SK-N-MC (cell line): ENCODE measurements around the gene GALNT13.

Experiments
- DNase-seq: peaks from one replicate; pipeline ENCODE4 v3.0.0-alpha.2; 2011; ENCODE audit warnings: low read depth, low spot score
- H3K27ac ChIP-seq: fragments of 200-600 bp; sonication (generic); 2 replicates; pipeline ENCODE4 v1.5.1; 2016; ENCODE audit warnings: mixed run types
- H3K36me3 ChIP-seq: fragments of 200-600 bp; sonication (generic); 2 replicates; pipeline ENCODE4 v1.6.1; 2017; ENCODE audit warnings: antibody characterized with exemption, low read length, mixed read lengths; ENCODE audit not compliant: insufficient read depth
- H3K4me3 ChIP-seq: fragments of 200-600 bp; sonication (generic); 2 replicates; pipeline ENCODE4 v1.5.1; 2016
- H3K9ac ChIP-seq: fragments of 200-600 bp; sonication (generic); 2 replicates; pipeline ENCODE4 v1.8.0; 2017; ENCODE audit warnings: mixed run types, mixed read lengths; ENCODE audit not compliant: insufficient read length
- H3K9me3 ChIP-seq: fragments of 200-600 bp; sonication (generic); 2 replicates; pipeline ENCODE4 v1.6.1; 2017; ENCODE audit warnings: low read depth, mild to moderate bottlenecking, antibody characterized with exemption, low read length, moderate library complexity, mixed read lengths
- EZH2 ChIP-seq: fragments of 200-600 bp; sonication (generic); IDR thresholded peaks from one replicate; pipeline ENCODE4 v1.6.1; 2017; ENCODE audit warnings: antibody characterized with exemption
- FOXP2 ChIP-seq: optimal IDR thresholded peaks from 2 replicates; pipeline ENCODE3; 2011; ENCODE audit warnings: mild to moderate bottlenecking, moderate library complexity; ENCODE audit not compliant: insufficient read depth; ENCODE audit errors: extremely low read length, control extremely low read depth
- POLR2AphosphoS5 ChIP-seq: IDR thresholded peaks from 2 replicates; pipeline ENCODE4 v1.6.1; 2012; ENCODE audit warnings: mild to moderate bottlenecking, low read depth, low read length, borderline replicate concordance

Gene GALNT13

DNA sequence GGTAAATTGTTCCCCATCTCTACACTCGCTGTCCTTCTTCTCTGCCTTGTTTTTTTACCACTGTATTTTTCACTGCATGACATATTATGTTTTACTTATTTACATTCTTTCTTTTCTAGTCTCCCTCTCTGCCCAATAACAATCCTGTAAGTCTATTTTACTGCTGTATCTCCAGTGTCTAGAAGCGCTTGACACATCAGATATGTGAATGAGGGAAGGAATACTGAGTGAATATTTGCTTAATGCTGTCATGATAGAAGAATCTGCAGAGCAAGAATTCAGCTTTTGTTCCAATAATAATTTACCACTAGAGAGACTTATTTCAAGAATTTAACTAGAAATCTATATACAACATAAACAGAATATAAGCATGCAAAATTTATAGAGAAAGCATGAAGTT, 99.5 kb downstream of the GALNT13 start:
- Histone ChIP-seq H3K27ac (no peak overlapping the region), H3K9me3 (no peaks in the 10 kb centered on the region), H3K36me3 (no peaks in the 10 kb centered on the region), H3K9ac (no peak overlapping the region), H3K4me3 (no peak overlapping the region)
- no peak for TF ChIP-seq POLR2AphosphoS5
- no peak for TF ChIP-seq EZH2
- TF ChIP-seq FOXP2 = no peak
- DNase-seq = no peak

DNA sequence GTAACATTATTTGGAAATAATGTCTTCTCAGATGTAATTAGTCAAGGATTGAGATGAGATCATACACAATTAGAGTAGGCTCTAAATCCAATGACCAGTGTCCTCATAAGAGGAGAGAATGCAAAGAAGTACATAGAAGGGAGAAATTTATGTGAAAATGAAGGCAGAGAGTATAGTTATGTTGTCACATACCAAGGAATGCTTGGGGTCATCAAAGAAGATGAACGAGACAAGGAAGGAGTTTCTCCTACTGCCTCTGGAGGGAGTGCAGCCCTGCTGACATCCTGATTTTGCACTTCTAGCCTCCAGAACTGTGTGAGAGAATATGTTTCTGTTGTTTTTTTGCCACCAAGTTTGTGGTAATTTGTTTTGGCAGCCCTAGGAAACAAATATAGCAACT, 100.1 kb downstream of the GALNT13 start:
- Histone ChIP-seq H3K36me3 (no peaks in the 10 kb centered on the region), H3K9ac (no peak overlapping the region), H3K4me3 (no peak overlapping the region), H3K9me3 (no peaks in the 10 kb centered on the region), H3K27ac (no peak overlapping the region)
- TF ChIP-seq POLR2AphosphoS5 (no peak), EZH2 (no peak), FOXP2 (no peak)
- no peak for DNase-seq

DNA sequence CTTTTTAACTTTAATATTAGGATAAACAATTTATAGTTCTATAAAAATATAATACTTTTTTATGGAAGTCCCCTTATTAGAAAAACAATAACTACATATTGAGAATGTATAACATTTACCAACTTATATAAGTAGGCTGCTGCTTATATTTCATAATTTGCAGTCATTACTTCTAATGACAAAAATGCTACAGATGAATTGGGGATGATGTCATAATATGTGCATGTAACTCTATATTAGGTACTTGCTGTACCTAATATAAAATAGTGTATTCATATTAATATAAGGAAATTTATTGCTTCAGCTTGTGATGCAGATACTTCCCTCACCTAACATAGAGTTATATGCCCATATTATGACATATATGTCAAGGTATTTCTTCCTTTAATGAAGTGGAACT, 100.7 kb downstream of the GALNT13 start:
- Histone ChIP-seq H3K27ac (no peak overlapping the region), H3K9ac (no peak overlapping the region), H3K36me3 (no peaks in the 10 kb centered on the region), H3K4me3 (no peak overlapping the region), H3K9me3 (no peaks in the 10 kb centered on the region)
- no peak for TF ChIP-seq FOXP2
- no peak for TF ChIP-seq POLR2AphosphoS5
- TF ChIP-seq EZH2 = no peak
- no peak for DNase-seq

DNA sequence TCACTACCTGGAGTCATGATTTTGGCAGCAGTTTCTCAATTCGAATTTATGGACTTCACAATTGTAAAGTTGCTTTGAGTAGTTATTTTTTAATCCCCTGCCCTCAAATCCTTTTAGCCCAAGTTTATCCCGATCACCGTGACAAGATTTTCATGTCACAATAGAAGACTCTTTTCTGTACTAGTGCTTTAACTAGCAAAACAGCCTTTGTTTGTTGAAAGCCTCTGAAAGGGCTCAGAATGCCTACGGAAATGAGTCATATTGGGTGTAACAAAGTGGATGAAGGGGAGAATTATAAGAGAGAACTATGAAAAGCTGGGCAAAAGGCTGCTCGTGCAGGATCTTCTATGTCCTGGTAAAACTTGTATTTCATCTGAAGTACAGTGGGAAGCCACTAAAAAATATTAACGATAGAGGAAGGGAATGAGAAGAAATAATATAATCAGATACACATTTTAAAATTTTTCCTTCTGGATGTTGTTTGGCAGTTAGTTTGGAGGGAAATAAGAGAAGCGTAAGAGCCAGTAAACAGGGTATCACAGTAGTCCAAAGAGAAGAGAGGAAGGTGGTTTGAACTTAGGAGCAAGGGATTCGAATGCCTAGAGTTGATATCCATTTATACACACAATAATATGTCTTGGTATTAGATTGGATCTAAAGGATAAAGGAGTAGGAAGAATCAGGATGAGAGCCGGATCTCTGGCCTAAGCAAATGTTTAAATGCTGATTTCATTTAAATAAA, 114.9 kb downstream of the GALNT13 start:
- no peak overlapping the region for H3K27ac ChIP-seq
- H3K36me3 ChIP-seq = no peaks in the 10 kb centered on the region
- no peak overlapping the region for H3K9ac ChIP-seq
- no peaks in the 10 kb centered on the region for H3K9me3 ChIP-seq
- TF ChIP-seq FOXP2 = no peak
- no peak for TF ChIP-seq EZH2
- no peak for TF ChIP-seq POLR2AphosphoS5
- DNase-seq = no peak
- H3K4me3 ChIP-seq = no peak overlapping the region

DNA sequence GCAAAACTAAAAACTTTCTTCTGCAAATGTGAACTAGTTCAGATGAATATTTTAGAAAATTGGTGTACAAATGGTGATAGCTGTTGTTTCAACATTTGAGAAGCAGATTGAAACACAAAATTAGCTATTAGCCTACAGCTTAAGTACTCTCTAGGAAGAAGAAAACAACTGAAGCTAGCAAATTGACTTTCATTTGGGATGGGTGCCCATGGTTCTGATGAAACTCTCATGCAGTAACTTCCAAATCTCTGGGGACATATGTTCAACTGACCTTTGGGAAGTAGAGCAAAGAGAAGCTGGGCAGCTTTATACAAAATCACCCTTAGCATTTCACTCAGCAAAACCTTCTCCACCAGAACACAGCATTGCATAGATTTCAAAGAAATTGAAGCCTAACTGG, 119.0 kb downstream of the GALNT13 start:
- no peak for DNase-seq
- TF ChIP-seq FOXP2 (no peak), POLR2AphosphoS5 (no peak), EZH2 (no peak)
- no peak overlapping the region for H3K9ac ChIP-seq
- H3K36me3 ChIP-seq = no peaks in the 10 kb centered on the region
- no peak overlapping the region for H3K27ac ChIP-seq
- H3K4me3 ChIP-seq = no peak overlapping the region
- H3K9me3 ChIP-seq = no peaks in the 10 kb centered on the region

DNA sequence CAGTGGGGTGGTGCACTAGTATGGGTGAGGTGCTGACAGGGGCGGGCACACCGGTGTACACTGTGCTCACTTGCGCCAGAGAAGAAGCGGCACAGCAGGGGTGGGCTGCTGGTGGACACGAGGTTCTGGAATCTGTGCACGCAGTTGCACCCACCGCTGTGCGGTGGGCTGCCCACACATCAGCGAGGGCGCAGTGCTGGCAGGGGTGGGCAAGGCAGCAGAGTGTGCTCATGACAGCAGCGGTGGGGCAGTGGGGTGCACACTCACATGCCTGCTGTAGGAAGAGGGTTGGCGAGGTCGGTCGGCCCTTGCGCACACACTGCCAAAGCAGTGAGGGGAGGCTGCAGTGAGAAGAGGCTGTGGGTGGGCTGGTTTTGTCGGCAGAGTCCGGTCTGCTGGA, 141.8 kb downstream of the GALNT13 start:
- TF ChIP-seq EZH2 = no peak
- no peak for TF ChIP-seq FOXP2
- TF ChIP-seq POLR2AphosphoS5 = no peak
- Histone ChIP-seq H3K9me3 (no peaks in the 10 kb centered on the region), H3K4me3 (no peak overlapping the region), H3K9ac (no peak overlapping the region), H3K36me3 (no peaks in the 10 kb centered on the region), H3K27ac (no peak overlapping the region)
- no peak for DNase-seq

DNA sequence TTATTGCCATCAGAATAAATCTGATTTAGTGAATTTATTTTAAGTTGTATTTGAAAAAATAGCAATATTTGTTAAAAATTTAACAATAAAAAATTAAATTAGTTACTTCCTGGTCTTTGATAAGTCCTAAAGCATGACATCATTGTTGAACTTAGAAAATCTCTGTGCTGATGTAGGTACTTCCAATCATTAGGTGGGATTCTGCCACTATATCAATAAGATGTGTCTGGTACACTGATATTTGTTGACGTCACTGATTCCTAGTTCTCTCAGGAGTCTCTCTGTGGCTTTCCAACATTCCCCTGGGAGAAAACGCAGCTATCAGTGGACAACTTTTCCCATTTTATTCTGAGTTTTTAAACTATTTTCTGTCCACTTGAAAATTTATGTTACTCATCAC, 143.5 kb downstream of the GALNT13 start:
- no peak for DNase-seq
- TF ChIP-seq EZH2 (no peak), FOXP2 (no peak), POLR2AphosphoS5 (no peak)
- H3K4me3 ChIP-seq = no peak overlapping the region
- no peak overlapping the region for H3K27ac ChIP-seq
- no peaks in the 10 kb centered on the region for H3K9me3 ChIP-seq
- no peaks in the 10 kb centered on the region for H3K36me3 ChIP-seq
- H3K9ac ChIP-seq = no peak overlapping the region

DNA sequence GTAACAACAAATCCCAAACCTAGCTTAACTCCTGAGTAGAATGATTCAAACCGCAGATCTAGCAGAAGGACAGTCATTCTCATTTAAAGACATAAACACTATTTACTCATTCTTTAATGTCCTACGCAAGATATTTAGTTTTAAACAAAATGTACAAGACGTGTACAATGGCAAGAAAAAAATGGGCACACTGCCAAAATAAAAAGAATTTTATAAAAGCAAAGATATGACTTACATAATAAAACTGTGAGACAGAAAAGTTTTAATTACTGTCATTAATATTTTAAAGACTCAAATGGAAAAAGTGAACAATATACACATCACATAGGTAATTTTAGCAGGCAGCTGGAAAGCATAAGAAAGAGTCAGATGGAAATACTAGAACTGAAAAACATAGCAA, 157.8 kb downstream of the GALNT13 start:
- Histone ChIP-seq H3K9ac (no peak overlapping the region), H3K27ac (no peak overlapping the region), H3K36me3 (no peaks in the 10 kb centered on the region), H3K4me3 (no peak overlapping the region), H3K9me3 (no peaks in the 10 kb centered on the region)
- TF ChIP-seq EZH2 = no peak
- TF ChIP-seq FOXP2 = no peak
- TF ChIP-seq POLR2AphosphoS5 = no peak
- DNase-seq = no peak

DNA sequence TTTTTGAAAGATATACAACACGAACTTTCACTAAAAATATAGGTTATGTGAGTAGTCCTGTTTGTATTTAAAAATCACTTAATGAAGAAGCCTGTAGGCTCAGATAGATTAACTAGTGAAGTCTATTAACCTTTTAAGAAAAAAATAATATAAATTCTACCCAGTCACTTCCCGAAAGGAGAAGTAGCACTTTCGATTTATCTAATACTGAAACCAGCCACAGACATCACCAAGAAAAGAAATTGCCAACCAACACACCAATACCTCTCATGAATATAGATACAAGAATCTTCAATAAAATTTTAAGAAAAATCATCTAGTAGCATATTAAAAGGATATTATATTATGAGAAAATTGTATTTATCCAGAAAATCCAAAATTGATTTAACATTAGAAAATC, 160.5 kb downstream of the GALNT13 start:
- H3K36me3 ChIP-seq = no peaks in the 10 kb centered on the region
- H3K9me3 ChIP-seq = no peaks in the 10 kb centered on the region
- H3K9ac ChIP-seq = no peak overlapping the region
- TF ChIP-seq POLR2AphosphoS5 = no peak
- no peak for TF ChIP-seq EZH2
- no peak for TF ChIP-seq FOXP2
- H3K4me3 ChIP-seq = no peak overlapping the region
- no peak for DNase-seq
- no peak overlapping the region for H3K27ac ChIP-seq
